Loucy (cell line): Measurements from ENCODE around the gene CFHR1.

Experiments
- H2AFZ ChIP-seq: fragments of 200-600 bp; sonication (generic); 2 replicates; pipeline ENCODE4 v1.6.0; 2016; ENCODE audit warnings: antibody characterized with exemption, mild to moderate bottlenecking, low read length, moderate library complexity
- H3F3A ChIP-seq: fragments of 200-600 bp; 2 replicates; pipeline ENCODE4 v1.6.0; 2016; ENCODE audit warnings: antibody characterized with exemption, low read depth, mild to moderate bottlenecking
- H3K27me3 ChIP-seq: fragments of 200-600 bp; sonication (generic); 2 replicates; pipeline ENCODE4 v1.6.1; 2014; ENCODE audit warnings: low read length, mild to moderate bottlenecking; ENCODE audit not compliant: insufficient read depth, poor library complexity, severe bottlenecking
- H3K36me3 ChIP-seq: fragments of 200-600 bp; sonication (generic); 2 replicates; pipeline ENCODE4 v1.6.1; 2016; ENCODE audit warnings: low read length; ENCODE audit not compliant: insufficient read depth
- H3K4me1 ChIP-seq: fragments of 200-600 bp; sonication (generic); 2 replicates; pipeline ENCODE4 v1.5.1; 2014; ENCODE audit warnings: low read length, mild to moderate bottlenecking; ENCODE audit not compliant: insufficient read depth, poor library complexity, severe bottlenecking
- H3K4me2 ChIP-seq: fragments of 200-600 bp; sonication (generic); 2 replicates; pipeline ENCODE4 v1.6.0; 2014; ENCODE audit warnings: antibody characterized with exemption, low read length, low read depth, mild to moderate bottlenecking; ENCODE audit not compliant: poor library complexity, severe bottlenecking
- H3K4me3 ChIP-seq: fragments of 200-600 bp; sonication (generic); 2 replicates; pipeline ENCODE4 v1.5.1; 2014; ENCODE audit warnings: low read length, mild to moderate bottlenecking, mixed read lengths; ENCODE audit not compliant: poor library complexity, severe bottlenecking
- H3K79me2 ChIP-seq: fragments of 200-600 bp; sonication (generic); 2 replicates; pipeline ENCODE4 v1.6.1; 2014; ENCODE audit warnings: low read length; ENCODE audit not compliant: insufficient read depth
- H3K9ac ChIP-seq: fragments of 200-600 bp; sonication (generic); 2 replicates; pipeline ENCODE4 v1.6.0; 2014; ENCODE audit warnings: mild to moderate bottlenecking, low read depth, low read length, moderate library complexity; ENCODE audit not compliant: poor library complexity, severe bottlenecking
- H3K9me2 ChIP-seq: fragments of 200-600 bp; sonication (generic); replicated peaks from 2 replicates; pipeline ENCODE4 v1.6.1; 2016; ENCODE audit warnings: low read depth, low read length, mixed read lengths
- H3K9me3 ChIP-seq: fragments of 200-600 bp; sonication (generic); 2 replicates; pipeline ENCODE4 v1.6.1; 2014; ENCODE audit warnings: mild to moderate bottlenecking, antibody characterized with exemption, low read length, low read depth; ENCODE audit not compliant: insufficient read depth
- H4K20me1 ChIP-seq: fragments of 200-600 bp; sonication (generic); 2 replicates; pipeline ENCODE4 v1.6.0; 2014; ENCODE audit warnings: antibody characterized with exemption, low read length, mild to moderate bottlenecking; ENCODE audit not compliant: insufficient read depth, poor library complexity, severe bottlenecking
- CTCF ChIP-seq: fragments of 200-600 bp; sonication (generic); conservative IDR thresholded peaks from 2 replicates; pipeline ENCODE4 v1.5.1; 2014; ENCODE audit warnings: mild to moderate bottlenecking, antibody characterized with exemption, low read length
- EZH2phosphoT487 ChIP-seq: fragments of 200-600 bp; IDR thresholded peaks from 2 replicates; pipeline ENCODE4 v1.6.1; 2018; ENCODE audit warnings: antibody characterized with exemption, mild to moderate bottlenecking, moderate library complexity, borderline replicate concordance

The CFHR1 gene

GRCh38 chr1:196873385-196873784 is 53.9 kb downstream of the CFHR1 start:
- H4K20me1 ChIP-seq = no peaks in the 10 kb centered on the region
- no peak overlapping the region for H3K4me2 ChIP-seq
- H2AFZ ChIP-seq = no peak overlapping the region
- no peaks in the 10 kb centered on the region for H3F3A ChIP-seq
- H3K4me1 ChIP-seq = no peaks in the 10 kb centered on the region
- H3K36me3 ChIP-seq = no peaks in the 10 kb centered on the region
- H3K27me3 ChIP-seq = no peaks in the 10 kb centered on the region
- TF ChIP-seq CTCF (no peak), EZH2phosphoT487 (no peak)
- H3K4me3 ChIP-seq = no peak overlapping the region
- no peaks in the 10 kb centered on the region for H3K9me2 ChIP-seq
- H3K79me2 ChIP-seq = no peaks in the 10 kb centered on the region
- no peaks in the 10 kb centered on the region for H3K9me3 ChIP-seq
- H3K9ac ChIP-seq = no peak overlapping the region

- Histone ChIP-seq H4K20me1 (no peaks in the 10 kb centered on the region), H3K4me2 (no peak overlapping the region), H3K9me2 (no peaks in the 10 kb centered on the region), H3K9ac (no peak overlapping the region), H3K9me3 (no peaks in the 10 kb centered on the region), H3K4me3 (no peak overlapping the region), H3K27me3 (no peaks in the 10 kb centered on the region), H3K4me1 (no peaks in the 10 kb centered on the region), H3K79me2 (no peaks in the 10 kb centered on the region), H2AFZ (no peak overlapping the region), H3K36me3 (no peaks in the 10 kb centered on the region), H3F3A (no peaks in the 10 kb centered on the region)
- TF ChIP-seq EZH2phosphoT487 = no peak
- no peak for TF ChIP-seq CTCF
These were observed 56.4 kb downstream of the CFHR1 start for GRCh38 chr1:196875935-196876334.

GRCh38 chr1:196877964-196878363 is 58.4 kb downstream of the CFHR1 start:
- Histone ChIP-seq H3K4me3 (no peak overlapping the region), H3K9me3 (no peaks in the 10 kb centered on the region), H3K9ac (no peak overlapping the region), H3F3A (no peaks in the 10 kb centered on the region), H3K4me2 (no peak overlapping the region), H3K9me2 (no peaks in the 10 kb centered on the region), H3K27me3 (no peaks in the 10 kb centered on the region), H3K4me1 (no peaks in the 10 kb centered on the region), H3K36me3 (no peaks in the 10 kb centered on the region), H3K79me2 (no peaks in the 10 kb centered on the region), H2AFZ (no peak overlapping the region), H4K20me1 (no peaks in the 10 kb centered on the region)
- TF ChIP-seq CTCF (no peak), EZH2phosphoT487 (no peak)
